Vagina (tissue), 2 donors: Measurements from ENCODE around the gene DMD. TPM values are rescaled to one million over a fixed set of nuclear protein-coding genes. Genes with fewer than 3 reads are reported as not detected.
"Not testable (repeated sequence)": the region's sequence is repeated elsewhere in the genome, so short reads cannot be mapped to it uniquely, and the experiment has no call there.

ENCODE experiments used
- DNase-seq, 2 donors: peaks; one replicate each; pipeline ENCODE4 v3.0.0-alpha.2; 2017; ENCODE audit errors: extremely low spot score in 2 of 2
- H3K27ac ChIP-seq: fragments of 200-600 bp; sonication (generic); one replicate; pipeline ENCODE4 v1.5.1; 2019
- H3K27me3 ChIP-seq: fragments of 200-600 bp; sonication (generic); one replicate; pipeline ENCODE4 v1.5.1; 2019
- H3K36me3 ChIP-seq, 2 donors: fragments of 200-600 bp; sonication (generic); one replicate each; pipeline ENCODE4 v1.5.1; 2017 to 2019
- H3K4me1 ChIP-seq: fragments of 200-600 bp; sonication (generic); one replicate; pipeline ENCODE4 v1.5.1; 2019
- H3K4me3 ChIP-seq, 2 donors: fragments of 200-600 bp; sonication (generic); 1 replicate in 1 of 2; 2 replicates in 1 of 2; pipeline ENCODE4 v1.5.1; 2016 to 2019
- H3K9me3 ChIP-seq: fragments of 200-600 bp; sonication (generic); one replicate; pipeline ENCODE4 v1.5.1; 2019
- CTCF ChIP-seq, 3 experiments: fragments of 450-650 bp in 2 of 3; fragments of 200-600 bp in 1 of 3; sonication (generic) in 1 of 3; IDR thresholded peaks; one replicate each; pipeline ENCODE4 v1.5.1; 2017 to 2019; ENCODE audit warnings: antibody characterized with exemption in 3 of 3, mild to moderate bottlenecking in 2 of 3, moderate library complexity in 2 of 3
- POLR2A ChIP-seq, 2 donors: fragments of 450-650 bp; IDR thresholded peaks; one replicate each; pipeline ENCODE4 v1.6.1; 2017; ENCODE audit warnings: antibody characterized with exemption in 2 of 2, mild to moderate bottlenecking in 2 of 2, moderate library complexity in 2 of 2
- POLR2AphosphoS5 ChIP-seq, 2 donors: sonication (generic); formaldehyde crosslinking; IDR thresholded peaks; one replicate each; pipeline ENCODE4 v1.9.0; 2017; ENCODE audit warnings: antibody characterized with exemption in 2 of 2, mild to moderate bottlenecking in 2 of 2, low read depth in 1 of 2; ENCODE audit not compliant: insufficient read depth in 1 of 2
- intact Hi-C: fragments of 100-400 bp; cut with DNase I; formaldehyde crosslinking; loops from one replicate; pipeline ENCODE4 v1.15.1; 2023
- total RNA-seq: library from RNA; depleted of rRNA; stranded (reverse); fragments of >200 nt; gene quantifications from one replicate; pipeline ENCODE4 v1.2.3, GENCODE V29; 2016

DMD gene
- total RNA-seq, 1 donor from 2014 or later: 25.8 TPM

- no peak overlapping the region for H3K27ac ChIP-seq
- H3K27me3 ChIP-seq: no peaks in the 10 kb centered on the region
- no peaks in the 10 kb centered on the region for H3K4me1 ChIP-seq
- no peak overlapping the region for H3K4me3 ChIP-seq
- intact Hi-C loops: no loop called here
- TF ChIP-seq CTCF (IDR thresholded peaks at IDR 0.05) (no peak), POLR2A (IDR thresholded peaks at IDR 0.05) (no peak), POLR2AphosphoS5 (IDR thresholded peaks at IDR 0.05; ENCODE audit: insufficient read depth in 1 of 2, low read depth in 1 of 2) (no peak)
- H3K36me3 ChIP-seq: no peaks in the 10 kb centered on the region
- H3K9me3 ChIP-seq: no peaks in the 10 kb centered on the region
- DNase-seq: no peak
Measured at GRCh38 chrX:31593353-31593752, 1618.0 kb downstream of the DMD start.

GRCh38 chrX:31591355-31591754 is 1620.0 kb downstream of the DMD start:
- Histone ChIP-seq H3K36me3 (no peaks in the 10 kb centered on the region), H3K27me3 (no peaks in the 10 kb centered on the region), H3K9me3 (no peaks in the 10 kb centered on the region), H3K4me3 (no peak overlapping the region), H3K4me1 (no peaks in the 10 kb centered on the region), H3K27ac (no peak overlapping the region)
- no peak for TF ChIP-seq CTCF (IDR thresholded peaks at IDR 0.05)
- no peak for TF ChIP-seq POLR2A (IDR thresholded peaks at IDR 0.05)
- TF ChIP-seq POLR2AphosphoS5 (IDR thresholded peaks at IDR 0.05; ENCODE audit: insufficient read depth in 1 of 2, low read depth in 1 of 2): no peak
- DNase-seq: no peak
- intact Hi-C loops: no loop called here

- no peaks in the 10 kb centered on the region for H3K27me3 ChIP-seq
- no peak for DNase-seq
- no peaks in the 10 kb centered on the region for H3K9me3 ChIP-seq
- H3K4me3 ChIP-seq: no peak overlapping the region
- no peaks in the 10 kb centered on the region for H3K4me1 ChIP-seq
- H3K27ac ChIP-seq: no peak overlapping the region
- no peaks in the 10 kb centered on the region for H3K36me3 ChIP-seq
- no peak for TF ChIP-seq POLR2A (IDR thresholded peaks at IDR 0.05)
- no peak for TF ChIP-seq POLR2AphosphoS5 (IDR thresholded peaks at IDR 0.05; ENCODE audit: insufficient read depth in 1 of 2, low read depth in 1 of 2)
- intact Hi-C loops: no loop called here
Measured at GRCh38 chrX:31590581-31591114, 1620.7 kb downstream of the DMD start.

- intact Hi-C loops: no loop called here
- Histone ChIP-seq H3K4me3 (no peak overlapping the region), H3K4me1 (no peaks in the 10 kb centered on the region), H3K36me3 (no peaks in the 10 kb centered on the region), H3K27ac (no peak overlapping the region), H3K9me3 (no peaks in the 10 kb centered on the region), H3K27me3 (no peaks in the 10 kb centered on the region)
- TF ChIP-seq POLR2AphosphoS5 (IDR thresholded peaks at IDR 0.05; ENCODE audit: insufficient read depth in 1 of 2, low read depth in 1 of 2) (no peak), CTCF (IDR thresholded peaks at IDR 0.05) (no peak)
- no peak for DNase-seq
Measured at GRCh38 chrX:31589503-31589902, 1621.8 kb downstream of the DMD start.

GRCh38 chrX:31588355-31588754 is 1623.0 kb downstream of the DMD start:
- H3K27ac ChIP-seq: no peak overlapping the region
- no peaks in the 10 kb centered on the region for H3K27me3 ChIP-seq
- H3K36me3 ChIP-seq: no peaks in the 10 kb centered on the region
- intact Hi-C loops: no loop called here
- H3K9me3 ChIP-seq: no peaks in the 10 kb centered on the region
- TF ChIP-seq POLR2AphosphoS5 (IDR thresholded peaks at IDR 0.05; ENCODE audit: insufficient read depth in 1 of 2, low read depth in 1 of 2) (no peak), CTCF (IDR thresholded peaks at IDR 0.05) (no peak), POLR2A (IDR thresholded peaks at IDR 0.05) (no peak)
- H3K4me3 ChIP-seq: no peak overlapping the region
- no peak for DNase-seq
- H3K4me1 ChIP-seq: no peaks in the 10 kb centered on the region

GRCh38 chrX:31583892-31584291 is 1627.5 kb downstream of the DMD start:
- intact Hi-C loops, H3K9me3 ChIP-seq, DNase-seq, H3K4me1 ChIP-seq, H3K27ac ChIP-seq, H3K27me3 ChIP-seq, H3K4me3 ChIP-seq, H3K36me3 ChIP-seq: not testable (repeated sequence)
